Activated T-cell treated with anti-CD3 and anti-CD28 coated beads, Interleukin-2, amount 50 U/mL, for 4 hours (primary cell): ENCODE measurements around the gene TMEM266. TPM values are rescaled to one million over a fixed set of nuclear protein-coding genes. Genes with fewer than 3 reads are reported as not detected.

ENCODE experiments used
- ATAC-seq, 2 donors: fragments of 200-7000 bp; cut with Tn5 transposase; one replicate each; pipeline ENCODE4 v1.10.0; 2021
- DNase-seq: peaks from one replicate; pipeline ENCODE4 v3.0.0-alpha.2; 2020
- H3K27me3 Mint-ChIP-seq: one replicate; pipeline ENCODE4 v1.8.0; 2021; ENCODE audit warnings: low read depth, mixed read lengths
- H3K36me3 Mint-ChIP-seq: one replicate; pipeline ENCODE4 v1.8.0; 2022; ENCODE audit warnings: mixed read lengths; ENCODE audit not compliant: insufficient read depth
- H3K4me1 Mint-ChIP-seq: one replicate; pipeline ENCODE4 v1.8.0; 2021; ENCODE audit warnings: low read depth, mixed read lengths
- H3K4me3 Mint-ChIP-seq: one replicate; pipeline ENCODE4 v1.8.0; 2021; ENCODE audit warnings: mild to moderate bottlenecking, moderate library complexity, mixed read lengths
- H3K9me3 Mint-ChIP-seq: one replicate; pipeline ENCODE4 v1.8.0; 2021; ENCODE audit warnings: mixed read lengths
- total RNA-seq, 3 donors: library from RNA; stranded (reverse); gene quantifications; one replicate each; pipeline ENCODE4 v1.2.1, GENCODE V29; 2021

Gene TMEM266
- total RNA-seq, 3 donors from 2014 or later = 0.11 to 0.13 TPM; not detected in 1

- no peak for ATAC-seq
These were observed 192.5 kb downstream of the TMEM266 start for GRCh38 chr15:76252249-76252648.

GRCh38 chr15:76253691-76254473 lies 194.1 kb downstream of the TMEM266 start:
- H3K4me3 Mint-ChIP-seq = no peak overlapping the region
- no peaks in the 10 kb centered on the region for H3K27me3 Mint-ChIP-seq
- H3K9me3 Mint-ChIP-seq = no peaks in the 10 kb centered on the region
- H3K4me1 Mint-ChIP-seq = no peaks in the 10 kb centered on the region
- DNase-seq = no peak
- no peak for ATAC-seq
- peaks cover 2% of the 10 kb centered on the region for H3K36me3 Mint-ChIP-seq

More at GRCh38 chr15:76252249-76252648, 192.5 kb downstream of the TMEM266 start:
- no peaks in the 10 kb centered on the region for H3K4me1 Mint-ChIP-seq
- H3K4me3 Mint-ChIP-seq = no peak overlapping the region
- H3K9me3 Mint-ChIP-seq = no peaks in the 10 kb centered on the region
- no peaks in the 10 kb centered on the region for H3K27me3 Mint-ChIP-seq
- DNase-seq = no peak
- peaks cover 2% of the 10 kb centered on the region for H3K36me3 Mint-ChIP-seq

Other genes with a start within 250 kb of the TMEM266 start
- 10 to 100 TPM; 11.8 to 14.2 (median 13.3) TPM for gene UBE2Q2, start 216.5 kb upstream of the TMEM266 start, total RNA-seq
- 10 to 100 TPM; 30.1 to 36.2 (median 35.7) TPM for gene FBXO22, start 156.1 kb upstream of the TMEM266 start, total RNA-seq
- gene NRG4, start 47.6 kb upstream of the TMEM266 start, total RNA-seq = under 1 TPM in 2 of 3 donors, not detected in 1; 0.20 to 0.41 TPM